A549 (cell line): ENCODE data around the gene NAV2. TPM values are rescaled to one million over a fixed set of nuclear protein-coding genes. Genes with fewer than 3 reads are reported as not detected.

Source experiments
- ATAC-seq, 2 experiments: fragments of 200-7000 bp in 1 of 2; fragments of >200 bp in 1 of 2; cut with Nextera tagmentation in 1 of 2; cut with Tn5 transposase in 1 of 2; 3 replicates each; pipeline versions ENCODE4 v1.8.0 to v1.9.1; 2018 to 2020; ENCODE audit warnings: mild to moderate bottlenecking in 1 of 2, moderate library complexity in 1 of 2
- CTCF ChIA-PET: fragments of 300-600 bp; sonication (Branson Sonifier 250); formaldehyde crosslinking; extraction: SDS; loops from one replicate; lab custom pipeline; 2021; ENCODE audit warnings: antibody characterized with exemption, inconsistent platforms; lab: Yijun Ruan, JAX
- POLR2A ChIA-PET: fragments of 350-600 bp; formaldehyde crosslinking; extraction: SDS; loops from one replicate; lab custom pipeline; 2021; ENCODE audit warnings: antibody characterized with exemption, inconsistent platforms; lab: Yijun Ruan, JAX
- DNase-seq, 2 experiments: peaks; one replicate each; pipeline versions ENCODE4 v3.0.0 to v3.0.0-alpha.2; 2011 to 2016; ENCODE audit warnings: low read depth in 1 of 2, low spot score in 1 of 2
- FAIRE-seq: peaks from 2 replicates; lab custom pipeline; 2011; peaks lifted over from hg19 to GRCh38; lab: Jason Lieb, UNC
- H3K27ac ChIP-seq, 2 experiments: fragments of >200 bp; sonication (Bioruptor Twin); formaldehyde crosslinking; 3 replicates each; pipeline ENCODE4 v1.5.1; 2016 to 2017
- H3K4me1 ChIP-seq: fragments of >200 bp; sonication (Bioruptor Twin); formaldehyde crosslinking; 3 replicates; pipeline ENCODE4 v1.6.1; 2016
- H3K4me2 ChIP-seq: fragments of >200 bp; sonication (Bioruptor Twin); formaldehyde crosslinking; 3 replicates; pipeline ENCODE4 v1.6.1; 2016
- H3K4me3 ChIP-seq: fragments of >200 bp; sonication (Bioruptor Twin); formaldehyde crosslinking; 3 replicates; pipeline ENCODE4 v1.5.1; 2016
- H3K9me3 ChIP-seq: fragments of >200 bp; sonication (Bioruptor Twin); formaldehyde crosslinking; 3 replicates; pipeline ENCODE4 v1.6.1; 2016
- BCL3 ChIP-seq: fragments of >200 bp; sonication (Bioruptor Twin); formaldehyde crosslinking; IDR thresholded peaks from 3 replicates; pipeline ENCODE4 v1.6.1; 2016
- CEBPB ChIP-seq, 2 experiments: fragments of >200 bp in 1 of 2; sonication (Bioruptor Twin) in 1 of 2; formaldehyde crosslinking in 1 of 2; IDR thresholded peaks; 2 replicates each; pipeline ENCODE4 v1.6.1; 2012 to 2016
- CTCF ChIP-seq: fragments of >200 bp; sonication (Bioruptor Twin); formaldehyde crosslinking; IDR thresholded peaks from 3 replicates; pipeline ENCODE4 v1.5.1; 2016
- ESRRA ChIP-seq: fragments of 150-350 bp; IDR thresholded peaks from 2 replicates; pipeline ENCODE4 v1.6.1; 2014; ENCODE audit warnings: mild to moderate bottlenecking, low read length, borderline replicate concordance
- HDAC2 ChIP-seq: fragments of 200-600 bp; sonication (generic); IDR thresholded peaks from 2 replicates; pipeline ENCODE4 v1.6.1; 2016
- HOXB5 ChIP-seq: fragments of 250-450 bp; sonication (Bioruptor Pico); IDR thresholded peaks from 2 replicates; pipeline ENCODE4 v1.5.0; 2020; ENCODE audit warnings: mild to moderate bottlenecking, moderate library complexity
- MAZ ChIP-seq: fragments of 150-350 bp; IDR thresholded peaks from 2 replicates; pipeline ENCODE4 v1.6.1; 2014; ENCODE audit warnings: antibody characterized with exemption, low read depth, low read length, borderline replicate concordance
- POLR2AphosphoS2 ChIP-seq: conservative IDR thresholded peaks from 2 replicates; pipeline ENCODE4 v1.6.1; 2012; ENCODE audit warnings: low read length, improper control_type of control experiment, inconsistent platforms
- RAD21 ChIP-seq, 2 experiments: fragments of >200 bp in 1 of 2; sonication (Bioruptor Twin) in 1 of 2; formaldehyde crosslinking in 1 of 2; IDR thresholded peaks in 1 of 2; conservative IDR thresholded peaks in 1 of 2; 2 replicates in 1 of 2; 3 replicates in 1 of 2; pipeline ENCODE4 v1.6.1; 2012 to 2018; ENCODE audit warnings: inconsistent platforms in 1 of 2
- REST ChIP-seq: fragments of 200-600 bp; sonication (generic); IDR thresholded peaks from 2 replicates; pipeline ENCODE4 v1.6.1; 2016; ENCODE audit warnings: antibody characterized with exemption, mild to moderate bottlenecking, moderate library complexity
- SMC3 ChIP-seq: fragments of >200 bp; sonication (Bioruptor Twin); formaldehyde crosslinking; IDR thresholded peaks from 3 replicates; pipeline ENCODE4 v1.6.1; 2018; ENCODE audit warnings: inconsistent platforms
- SREBF2 ChIP-seq: fragments of 450-650 bp; IDR thresholded peaks from 2 replicates; pipeline ENCODE4 v1.6.1; 2014; ENCODE audit warnings: mild to moderate bottlenecking, moderate library complexity
- WGBS: methylation state at CpG from one replicate; pipeline ENCODE4 v1.1.6; 2017; ENCODE audit errors: missing lambda C conversion rate; 5-methylcytosine and 5-hydroxymethylcytosine counted together
- polyA plus RNA-seq, 4 experiments: library from polyadenylated mRNA; depleted of rRNA in 3 of 4; stranded (reverse); fragments of >200 nt; fragmentation: RNase III in 1 of 4; extraction: RNeasy Plus Mini Kit Qiagen cat#74134 plus additional on column Dnase treatment in 1 of 4; gene quantifications; 2 replicates in 3 of 4; 3 replicates in 1 of 4; pipeline ENCODE4 v1.2.3, GENCODE V29; 2011 to 2017
- TF ChIP-seq, protein P1 (sequence below): IDR thresholded peaks from 2 replicates; pipeline ENCODE4 v1.6.1; 2012
- TF ChIP-seq, protein P2 (sequence below): IDR thresholded peaks from 2 replicates; pipeline ENCODE4 v1.6.1; 2012

NAV2 gene
- polyA plus RNA-seq, 2 of the 4 experiments (the other 2 are of a cell fraction): 4.9 to 19.8 TPM

DNA sequence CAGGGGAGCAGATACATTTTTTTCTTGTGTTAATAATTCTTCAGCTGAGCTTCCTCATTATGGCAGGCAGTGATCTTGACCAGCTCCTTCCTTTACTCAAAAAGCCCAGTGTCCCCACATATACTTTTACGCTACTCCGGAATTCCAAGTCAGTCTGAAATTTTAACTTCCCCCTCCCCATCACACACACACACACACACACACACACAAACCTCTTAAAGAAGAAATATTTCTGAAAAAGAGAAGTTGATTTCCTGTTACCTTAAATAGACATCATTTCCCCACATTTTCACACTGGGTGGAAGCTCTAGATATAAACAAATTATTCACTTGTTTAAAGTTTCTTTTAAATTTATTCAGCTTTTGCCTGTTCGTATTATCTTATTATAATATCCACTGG, 333.8 kb downstream of the NAV2 start:
- ChIA-PET POLR2A (no interaction called here), CTCF (interaction anchor here (0.7 to 3.0 kb wide), 4 partner anchors 18 to 85 kb away, joined by 3 to 16 read pairs (median 4); no protein-coding TSS in a partner anchor)
- no peaks in the 10 kb centered on the region for H3K9me3 ChIP-seq
- peaks cover 21% of the 10 kb centered on the region for H3K4me1 ChIP-seq
- FAIRE-seq (no peak), ATAC-seq (no peak), DNase-seq (no peak)
- no peak overlapping the region; a peak in 1 of 6 replicates for H3K27ac ChIP-seq
- H3K4me2 ChIP-seq: no peak overlapping the region
- WGBS: 90% methylated on average over 3 of the region's 3 CpGs
- H3K4me3 ChIP-seq: no peak overlapping the region
- TF ChIP-seq, protein P1, sequence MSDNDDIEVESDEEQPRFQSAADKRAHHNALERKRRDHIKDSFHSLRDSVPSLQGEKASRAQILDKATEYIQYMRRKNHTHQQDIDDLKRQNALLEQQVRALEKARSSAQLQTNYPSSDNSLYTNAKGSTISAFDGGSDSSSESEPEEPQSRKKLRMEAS: no peak
- TF ChIP-seq ESRRA (no peak), CEBPB (IDR thresholded peaks at IDR 0.05) (no peak), BCL3 (no peak), SMC3 (no peak), RAD21 (conservative IDR thresholded peaks at IDR 0.05 in 1 of 2, IDR thresholded peaks at IDR 0.05 in 1 of 2) (no peak), CTCF (no peak), MAZ (no peak), HOXB5 (CRISPR knock-in tag) (no peak), REST (no peak), HDAC2 (no peak), SREBF2 (no peak)
- TF ChIP-seq, protein P2, sequence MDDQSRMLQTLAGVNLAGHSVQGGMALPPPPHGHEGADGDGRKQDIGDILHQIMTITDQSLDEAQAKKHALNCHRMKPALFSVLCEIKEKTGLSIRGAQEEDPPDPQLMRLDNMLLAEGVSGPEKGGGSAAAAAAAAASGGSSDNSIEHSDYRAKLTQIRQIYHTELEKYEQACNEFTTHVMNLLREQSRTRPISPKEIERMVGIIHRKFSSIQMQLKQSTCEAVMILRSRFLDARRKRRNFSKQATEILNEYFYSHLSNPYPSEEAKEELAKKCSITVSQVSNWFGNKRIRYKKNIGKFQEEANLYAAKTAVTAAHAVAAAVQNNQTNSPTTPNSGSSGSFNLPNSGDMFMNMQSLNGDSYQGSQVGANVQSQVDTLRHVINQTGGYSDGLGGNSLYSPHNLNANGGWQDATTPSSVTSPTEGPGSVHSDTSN: no peak

- FAIRE-seq: no peak
- ChIA-PET CTCF (interaction anchor here (1.0 kb wide), 2 partner anchors 81 to 86 kb away, joined by 3 to 6 read pairs; no protein-coding TSS in a partner anchor), POLR2A (no interaction called here)
Observed at GRCh38 chr11:20047006-20047768, 334.6 kb downstream of the NAV2 start.

More at GRCh38 chr11:20047006-20047768, 334.6 kb downstream of the NAV2 start:
- Histone ChIP-seq H3K4me1 (peaks cover 13% of the 10 kb centered on the region), H3K4me3 (no peak overlapping the region), H3K27ac (no peak overlapping the region; a peak in 1 of 6 replicates), H3K9me3 (no peaks in the 10 kb centered on the region), H3K4me2 (no peak overlapping the region)
- no peak for ATAC-seq
- TF ChIP-seq POLR2AphosphoS2: no peak
- WGBS: 62% methylated on average over 4 of the region's 4 CpGs
- no peak for DNase-seq
